Thyroid gland (tissue), 4 donors: ENCODE measurements around the gene CLDN19. TPM values are rescaled to one million over a fixed set of nuclear protein-coding genes. Genes with fewer than 3 reads are reported as not detected.
A peak's percentile ranks its signal among the peaks of the same experiment; 100 is the strongest.

Experiments used
- DNase-seq, 2 donors: peaks; one replicate each; pipeline ENCODE4 v3.0.0-alpha.2; 2019
- H3K27ac ChIP-seq, 3 donors: fragments of 200-600 bp; sonication (generic); 1 replicate in 2 of 3; 2 replicates in 1 of 3; pipeline ENCODE4 v1.5.1; 2016 to 2019; ENCODE audit warnings: mild to moderate bottlenecking in 1 of 3, moderate library complexity in 1 of 3
- H3K27me3 ChIP-seq: fragments of 200-600 bp; sonication (generic); one replicate; pipeline ENCODE4 v1.5.1; 2019
- H3K36me3 ChIP-seq, 2 donors: fragments of 200-600 bp; sonication (generic); one replicate each; pipeline ENCODE4 v1.5.1; 2016 to 2019
- H3K4me1 ChIP-seq, 2 donors: fragments of 200-600 bp; sonication (generic); one replicate each; pipeline ENCODE4 v1.5.1; 2017 to 2019
- H3K4me3 ChIP-seq, 3 donors: fragments of 200-600 bp; sonication (generic); replicated peaks in 1 of 3; 1 replicate in 2 of 3; 2 replicates in 1 of 3; pipeline ENCODE4 v1.5.1; 2016; ENCODE audit warnings: mild to moderate bottlenecking in 1 of 3
- H3K9me3 ChIP-seq: fragments of 200-600 bp; sonication (generic); one replicate; pipeline ENCODE4 v1.5.1; 2017
- POLR2A ChIP-seq, 2 donors: fragments of 450-650 bp; IDR thresholded peaks; one replicate each; pipeline ENCODE4 v1.6.1; 2017; ENCODE audit warnings: antibody characterized with exemption in 2 of 2, mild to moderate bottlenecking in 2 of 2, moderate library complexity in 1 of 2
- WGBS, 2 donors: methylation state at CpG; one replicate each; pipeline ENCODE4 v1.1.5; 2017; 5-methylcytosine and 5-hydroxymethylcytosine counted together
- intact Hi-C: fragments of 100-400 bp; cut with DNase I; formaldehyde crosslinking; loops from one replicate; pipeline ENCODE4 v1.15.1; 2023
- total RNA-seq, 4 donors: library from RNA; depleted of rRNA; stranded (reverse); fragments of >200 nt; gene quantifications; one replicate each; pipeline ENCODE4 v1.2.3, GENCODE V29; 2016
- TF ChIP-seq, protein P1 (sequence below), 6 experiments: fragments of 200-600 bp in 3 of 6; fragments of 450-650 bp in 3 of 6; sonication (generic) in 3 of 6; IDR thresholded peaks; one replicate each; pipeline ENCODE4 v1.5.1; 2016 to 2019; ENCODE audit warnings: antibody characterized with exemption in 6 of 6, mild to moderate bottlenecking in 2 of 6, inconsistent platforms in 1 of 6, moderate library complexity in 1 of 6

CLDN19 gene
- total RNA-seq, 4 donors from 2014 or later, result not detected

DNA sequence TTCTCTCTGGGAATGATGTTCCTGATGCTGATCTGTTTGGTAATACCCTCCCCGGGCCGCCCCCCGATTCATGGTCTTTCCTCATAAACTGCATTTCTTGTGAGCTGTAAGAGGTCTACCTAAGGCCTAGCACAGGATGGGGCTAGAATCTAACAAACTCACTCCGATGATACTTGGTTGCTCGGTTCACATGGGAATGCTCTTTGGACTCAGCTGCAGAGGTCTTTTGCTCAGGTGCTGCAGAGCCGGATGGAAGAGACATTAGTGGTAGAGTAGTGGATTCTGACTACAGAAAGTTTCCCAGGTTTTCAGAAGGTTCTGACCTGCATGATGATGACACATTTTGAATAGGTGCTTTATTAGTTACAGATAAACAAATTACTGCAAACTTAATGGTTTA lies 36.5 kb upstream of the CLDN19 start:
- Histone ChIP-seq H3K9me3 (no peaks in the 10 kb centered on the region), H3K27me3 (no peaks in the 10 kb centered on the region), H3K27ac (no peak overlapping the region), H3K36me3 (peaks cover 12 to 35% of the 10 kb centered on the region in 2 donors), H3K4me3 (no peak overlapping the region), H3K4me1 (no peaks in the 10 kb centered on the region)
- intact Hi-C loops, result no loop called here
- DNase-seq, result no peak
- WGBS, 2 donors, result 99 to 100% methylated on average over 6 of the region's 6 CpGs
- no peak for TF ChIP-seq POLR2A (IDR thresholded peaks at IDR 0.05)
- TF ChIP-seq, protein P1, sequence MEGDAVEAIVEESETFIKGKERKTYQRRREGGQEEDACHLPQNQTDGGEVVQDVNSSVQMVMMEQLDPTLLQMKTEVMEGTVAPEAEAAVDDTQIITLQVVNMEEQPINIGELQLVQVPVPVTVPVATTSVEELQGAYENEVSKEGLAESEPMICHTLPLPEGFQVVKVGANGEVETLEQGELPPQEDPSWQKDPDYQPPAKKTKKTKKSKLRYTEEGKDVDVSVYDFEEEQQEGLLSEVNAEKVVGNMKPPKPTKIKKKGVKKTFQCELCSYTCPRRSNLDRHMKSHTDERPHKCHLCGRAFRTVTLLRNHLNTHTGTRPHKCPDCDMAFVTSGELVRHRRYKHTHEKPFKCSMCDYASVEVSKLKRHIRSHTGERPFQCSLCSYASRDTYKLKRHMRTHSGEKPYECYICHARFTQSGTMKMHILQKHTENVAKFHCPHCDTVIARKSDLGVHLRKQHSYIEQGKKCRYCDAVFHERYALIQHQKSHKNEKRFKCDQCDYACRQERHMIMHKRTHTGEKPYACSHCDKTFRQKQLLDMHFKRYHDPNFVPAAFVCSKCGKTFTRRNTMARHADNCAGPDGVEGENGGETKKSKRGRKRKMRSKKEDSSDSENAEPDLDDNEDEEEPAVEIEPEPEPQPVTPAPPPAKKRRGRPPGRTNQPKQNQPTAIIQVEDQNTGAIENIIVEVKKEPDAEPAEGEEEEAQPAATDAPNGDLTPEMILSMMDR (IDR thresholded peaks at IDR 0.05), result no peak

DNA sequence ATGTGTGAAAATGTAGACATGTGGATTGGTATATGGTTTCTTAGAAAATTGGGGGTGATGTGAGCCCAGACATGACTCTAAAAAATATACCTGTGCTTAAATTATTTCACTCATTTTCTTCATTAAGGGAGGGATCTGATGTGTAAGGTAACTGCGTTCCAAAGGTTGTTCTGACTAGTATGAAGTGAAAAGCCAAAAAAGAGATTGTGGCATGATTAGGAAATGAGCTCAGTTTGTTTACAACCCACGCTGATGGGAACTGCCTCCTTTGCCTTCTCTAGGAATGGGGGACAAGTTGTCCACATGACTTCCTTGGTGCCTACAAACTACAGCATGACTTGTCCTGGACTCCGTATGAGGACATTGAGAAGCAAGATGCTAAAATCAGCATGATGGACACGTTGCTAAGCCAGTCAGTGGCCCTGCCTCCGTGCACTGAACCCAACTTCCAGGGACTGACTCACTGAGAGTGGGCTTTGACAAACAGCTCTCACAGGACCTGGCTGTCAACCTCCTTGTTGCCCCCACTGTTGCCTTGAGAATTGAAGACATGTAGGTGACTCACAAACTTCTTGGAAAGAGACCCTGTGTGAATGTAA lies 35.0 kb upstream of the CLDN19 start:
- no peaks in the 10 kb centered on the region for H3K27me3 ChIP-seq
- no peaks in the 10 kb centered on the region for H3K9me3 ChIP-seq
- intact Hi-C loops, result no loop called here
- H3K27ac ChIP-seq, result no peak overlapping the region
- 83 to 89% methylated on average over 2 to 5 of the region's 5 CpGs for WGBS, 2 donors
- H3K4me3 ChIP-seq, result no peak overlapping the region
- TF ChIP-seq, protein P1 (IDR thresholded peaks at IDR 0.05), result no peak
- TF ChIP-seq POLR2A (IDR thresholded peaks at IDR 0.05), result no peak
- H3K4me1 ChIP-seq, result no peaks in the 10 kb centered on the region
- no peak for DNase-seq
- peaks cover 12 to 30% of the 10 kb centered on the region in 2 donors for H3K36me3 ChIP-seq

DNA sequence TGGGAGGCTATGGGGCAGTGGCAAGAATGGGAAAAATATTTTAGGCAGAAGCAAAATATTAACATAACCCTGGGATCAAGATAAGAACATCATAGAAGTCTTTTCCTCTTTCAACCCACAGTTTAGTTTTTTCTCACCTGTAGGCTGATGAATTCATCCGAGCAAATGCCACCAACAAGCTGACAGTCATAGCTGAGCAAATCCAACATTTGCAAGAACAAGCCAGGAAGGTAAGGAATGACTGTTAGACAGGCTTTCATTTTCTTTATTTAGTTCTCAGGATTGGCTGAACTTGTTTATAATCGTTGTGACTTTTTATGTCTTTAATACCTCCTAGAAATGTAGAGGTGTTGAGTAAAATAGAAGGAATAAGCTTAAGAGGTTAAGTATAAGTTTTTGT lies 33.4 kb upstream of the CLDN19 start:
- WGBS, 2 donors, result 48 to 98% methylated on average over 2 of the region's 2 CpGs
- H3K4me1 ChIP-seq, result peaks cover 0 to 5% of the 10 kb centered on the region in 2 donors

DNA sequence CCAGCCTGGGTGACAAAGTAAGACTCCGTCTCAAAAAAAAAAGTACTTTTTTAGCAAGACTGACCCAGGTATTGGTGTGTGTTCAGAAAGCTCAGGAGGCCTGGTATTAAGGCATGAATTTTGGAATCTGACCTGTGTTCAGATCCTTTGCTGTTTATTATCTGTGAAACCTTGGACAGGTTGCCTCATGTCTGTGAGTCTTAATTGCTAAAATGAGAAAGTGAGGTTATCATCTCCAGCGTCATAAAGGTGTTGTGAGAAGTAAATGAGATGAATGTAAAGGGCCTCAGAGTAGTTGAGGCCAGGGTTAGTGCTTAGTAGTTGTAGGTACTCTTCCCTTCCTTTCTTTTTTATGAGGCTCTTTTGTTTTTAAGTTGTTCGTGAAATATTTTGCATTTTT lies 29.8 kb upstream of the CLDN19 start:
- 92 to 93% methylated on average over 3 of the region's 3 CpGs for WGBS, 2 donors
- Histone ChIP-seq H3K4me1 (peaks cover 9 to 21% of the 10 kb centered on the region in 2 donors), H3K27ac (no peak overlapping the region), H3K4me3 (no peak overlapping the region), H3K36me3 (peaks cover under 1 to 5% of the 10 kb centered on the region in 2 donors), H3K9me3 (no peaks in the 10 kb centered on the region), H3K27me3 (no peaks in the 10 kb centered on the region)
- DNase-seq, result no peak
- TF ChIP-seq, protein P1 (IDR thresholded peaks at IDR 0.05), result no peak
- no peak for TF ChIP-seq POLR2A (IDR thresholded peaks at IDR 0.05)
- intact Hi-C loops, result loop anchor here (5.0 kb wide), 1 partner anchor 47 kb away; the partner anchor contains the start of genes ERMAP and SVBP

More for the DNA sequence above, 33.4 kb upstream of the CLDN19 start:
- no peaks in the 10 kb centered on the region for H3K9me3 ChIP-seq
- TF ChIP-seq, protein P1 (IDR thresholded peaks at IDR 0.05), result no peak
- TF ChIP-seq POLR2A (IDR thresholded peaks at IDR 0.05), result no peak
- intact Hi-C loops, result no loop called here
- H3K4me3 ChIP-seq, result no peak overlapping the region
- peaks cover 12 to 30% of the 10 kb centered on the region in 2 donors for H3K36me3 ChIP-seq
- no peak overlapping the region for H3K27ac ChIP-seq
- DNase-seq, result no peak
- no peaks in the 10 kb centered on the region for H3K27me3 ChIP-seq

DNA sequence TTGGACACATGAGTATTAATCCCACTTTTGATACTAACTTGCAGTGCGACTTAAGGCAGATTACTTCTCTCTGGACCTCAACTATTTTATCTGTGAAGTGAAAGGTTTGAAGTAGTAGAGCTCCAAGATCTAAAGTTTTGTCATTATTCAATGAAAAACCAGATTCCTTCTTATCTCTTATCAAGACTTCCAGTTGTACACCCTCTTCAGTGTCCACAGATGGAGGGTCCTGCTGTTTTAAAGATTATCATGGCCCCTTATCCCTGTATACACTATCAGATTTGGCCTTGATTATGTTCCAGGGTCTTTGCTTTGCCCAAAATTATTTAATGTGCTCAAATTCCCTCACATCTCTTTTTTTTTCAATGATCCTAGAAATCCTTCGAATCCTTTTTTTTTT lies 28.1 kb upstream of the CLDN19 start:
- H3K36me3 ChIP-seq, result no peaks in the 10 kb centered on the region
- intact Hi-C loops, result loop anchor here (5.0 kb wide), 1 partner anchor 49 kb away; the partner anchor contains the start of genes ERMAP and SVBP
- H3K4me3 ChIP-seq, result peak overlapping the region in 1 of 3 donors; percentile 97
- no peaks in the 10 kb centered on the region for H3K9me3 ChIP-seq
- TF ChIP-seq POLR2A (IDR thresholded peaks at IDR 0.05), result no peak
- TF ChIP-seq, protein P1 (IDR thresholded peaks at IDR 0.05), result no peak
- peaks cover 10 to 23% of the 10 kb centered on the region in 2 donors for H3K4me1 ChIP-seq
- H3K27me3 ChIP-seq, result no peaks in the 10 kb centered on the region
- 78 to 85% methylated on average over 2 of the region's 2 CpGs for WGBS, 2 donors
- DNase-seq, result no peak
- H3K27ac ChIP-seq, result no peak overlapping the region
